GM12865 (cell line): ENCODE results near the gene PABPN1.

Source experiments
- DNase-seq: peaks from one replicate; pipeline ENCODE4 v3.0.0; 2010; ENCODE audit warnings: low read depth
- H3K4me3 ChIP-seq: 2 replicates; pipeline ENCODE4 v1.5.1; 2011; ENCODE audit warnings: mild to moderate bottlenecking, low read depth, low read length, control low read depth
- CTCF ChIP-seq: IDR thresholded peaks from 2 replicates; pipeline ENCODE4 v1.5.1; 2011; ENCODE audit warnings: low read length, control low read depth, low read depth, inconsistent platforms; ENCODE audit not compliant: insufficient read depth; ENCODE audit errors: missing control alignments

Gene PABPN1

GRCh38 chr14:23297611-23298277 lies 23.5 kb upstream of the PABPN1 start:
- no peak overlapping the region for H3K4me3 ChIP-seq
- no peak for TF ChIP-seq CTCF
- DNase-seq: no peak

- H3K4me3 ChIP-seq: peak overlapping the region; percentile 89; the same call in 1 of the 2 replicates
- DNase-seq: peak; percentile 60
- peak; percentile 23 for TF ChIP-seq CTCF
These were observed 21.9 kb upstream of the PABPN1 start for GRCh38 chr14:23299211-23299957.

GRCh38 chr14:23299986-23300686 lies 21.1 kb upstream of the PABPN1 start:
- DNase-seq: no peak
- peak overlapping the region; percentile 89 for H3K4me3 ChIP-seq
- TF ChIP-seq CTCF: no peak

- TF ChIP-seq CTCF: no peak
- no peak for DNase-seq
- peak overlapping the region; percentile 89 for H3K4me3 ChIP-seq
These were observed 20.5 kb upstream of the PABPN1 start for GRCh38 chr14:23300687-23301223.

- peak; percentile 100 for DNase-seq
- H3K4me3 ChIP-seq: peak overlapping the region; percentile 89
- TF ChIP-seq CTCF: peak; percentile 75
These were observed 19.8 kb upstream of the PABPN1 start for GRCh38 chr14:23301288-23301968.

GRCh38 chr14:23301969-23302289 lies 19.3 kb upstream of the PABPN1 start:
- peak overlapping the region; percentile 89 for H3K4me3 ChIP-seq
- no peak for TF ChIP-seq CTCF
- DNase-seq: no peak
